ENCODE results near the gene TOPORS.
"Not testable (repeated sequence)": the region's sequence is repeated elsewhere in the genome, so short reads cannot be mapped to it uniquely, and the experiment has no call there.

- not testable (repeated sequence) for TF ChIP-seq CTCF, EP300 (IDR thresholded peaks at IDR 0.05)
Observed at GRCh38 chr9:32548213-32548612, 4.2 kb downstream of the TOPORS start.
